AG10803 (cell line): ENCODE data around the gene PYDC2.
A peak's percentile ranks its signal among the peaks of the same experiment; 100 is the strongest.

ENCODE experiments used
- DNase-seq: peaks from one replicate; pipeline ENCODE4 v3.0.0; 2010; ENCODE audit warnings: low read depth
- H3K4me3 ChIP-seq: 2 replicates; pipeline ENCODE4 v1.5.1; 2011; ENCODE audit warnings: mild to moderate bottlenecking, low read length, control low read depth
- TF ChIP-seq, protein P1 (sequence below): conservative IDR thresholded peaks from 2 replicates; pipeline ENCODE4 v1.5.1; 2011; ENCODE audit warnings: mild to moderate bottlenecking, low read length, control low read depth, inconsistent platforms

The PYDC2 gene

DNA sequence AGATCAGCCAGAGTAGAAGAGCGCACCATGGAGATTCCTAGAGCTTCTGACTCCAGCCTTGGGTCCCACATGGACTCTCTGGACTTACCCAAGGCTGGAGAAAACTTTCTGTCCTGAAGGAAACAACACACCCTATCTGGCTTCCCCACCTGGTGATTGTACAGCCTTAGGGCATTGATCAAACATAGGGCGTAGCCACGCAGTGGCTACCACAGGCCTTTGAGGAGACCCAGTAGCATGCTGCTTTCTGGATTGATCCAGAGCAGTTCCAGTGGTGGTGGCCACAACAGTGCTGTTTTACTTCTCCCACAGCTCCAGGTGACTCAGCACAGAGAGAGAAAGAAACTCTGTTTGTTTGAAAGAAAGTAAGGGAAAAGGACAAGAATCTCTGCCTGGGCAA, 23.5 kb downstream of the PYDC2 start:
- no peak for DNase-seq
- H3K4me3 ChIP-seq: no peak overlapping the region
- TF ChIP-seq, protein P1, sequence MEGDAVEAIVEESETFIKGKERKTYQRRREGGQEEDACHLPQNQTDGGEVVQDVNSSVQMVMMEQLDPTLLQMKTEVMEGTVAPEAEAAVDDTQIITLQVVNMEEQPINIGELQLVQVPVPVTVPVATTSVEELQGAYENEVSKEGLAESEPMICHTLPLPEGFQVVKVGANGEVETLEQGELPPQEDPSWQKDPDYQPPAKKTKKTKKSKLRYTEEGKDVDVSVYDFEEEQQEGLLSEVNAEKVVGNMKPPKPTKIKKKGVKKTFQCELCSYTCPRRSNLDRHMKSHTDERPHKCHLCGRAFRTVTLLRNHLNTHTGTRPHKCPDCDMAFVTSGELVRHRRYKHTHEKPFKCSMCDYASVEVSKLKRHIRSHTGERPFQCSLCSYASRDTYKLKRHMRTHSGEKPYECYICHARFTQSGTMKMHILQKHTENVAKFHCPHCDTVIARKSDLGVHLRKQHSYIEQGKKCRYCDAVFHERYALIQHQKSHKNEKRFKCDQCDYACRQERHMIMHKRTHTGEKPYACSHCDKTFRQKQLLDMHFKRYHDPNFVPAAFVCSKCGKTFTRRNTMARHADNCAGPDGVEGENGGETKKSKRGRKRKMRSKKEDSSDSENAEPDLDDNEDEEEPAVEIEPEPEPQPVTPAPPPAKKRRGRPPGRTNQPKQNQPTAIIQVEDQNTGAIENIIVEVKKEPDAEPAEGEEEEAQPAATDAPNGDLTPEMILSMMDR: no peak

DNA sequence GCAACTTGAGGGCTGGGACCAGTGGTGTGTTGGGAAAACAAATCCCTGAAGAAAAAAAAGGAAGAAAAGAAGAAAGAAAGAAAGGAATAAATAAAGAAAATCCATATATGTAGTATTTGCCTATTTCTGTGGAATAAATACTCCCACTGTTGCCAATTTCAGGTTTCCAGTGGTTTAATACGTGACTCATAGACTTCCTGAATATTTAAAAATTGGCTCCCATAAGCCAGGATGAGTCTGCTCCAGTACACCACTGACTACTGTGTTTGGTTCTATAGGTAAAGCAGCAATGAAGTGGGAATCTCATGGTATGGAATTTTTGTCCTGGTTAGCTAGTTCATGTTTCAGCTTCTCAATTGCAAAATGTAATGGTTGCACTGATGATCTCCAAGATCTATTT, 31.6 kb downstream of the PYDC2 start:
- no peak overlapping the region for H3K4me3 ChIP-seq
- DNase-seq: no peak
- TF ChIP-seq, protein P1: no peak

DNA sequence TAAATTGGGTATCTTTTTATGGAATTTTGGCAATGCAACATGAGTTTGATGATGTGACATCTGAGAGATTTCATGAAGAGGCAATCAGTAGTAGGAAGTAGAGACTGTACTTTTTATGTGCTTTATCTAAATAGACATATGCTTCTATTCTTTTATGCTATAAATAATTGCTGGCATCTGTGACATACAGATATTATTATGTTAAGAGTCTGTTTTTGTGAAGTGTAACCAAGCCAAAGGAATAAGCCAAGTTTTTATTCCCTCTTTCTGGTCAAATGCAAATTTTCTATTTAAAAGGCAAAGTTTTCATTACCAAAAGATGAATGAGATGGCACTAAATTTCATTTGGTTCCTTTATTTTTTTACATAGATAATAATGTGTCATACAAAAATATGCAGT, 32.4 kb downstream of the PYDC2 start:
- no peak overlapping the region for H3K4me3 ChIP-seq
- TF ChIP-seq, protein P1: no peak
- no peak for DNase-seq

DNA sequence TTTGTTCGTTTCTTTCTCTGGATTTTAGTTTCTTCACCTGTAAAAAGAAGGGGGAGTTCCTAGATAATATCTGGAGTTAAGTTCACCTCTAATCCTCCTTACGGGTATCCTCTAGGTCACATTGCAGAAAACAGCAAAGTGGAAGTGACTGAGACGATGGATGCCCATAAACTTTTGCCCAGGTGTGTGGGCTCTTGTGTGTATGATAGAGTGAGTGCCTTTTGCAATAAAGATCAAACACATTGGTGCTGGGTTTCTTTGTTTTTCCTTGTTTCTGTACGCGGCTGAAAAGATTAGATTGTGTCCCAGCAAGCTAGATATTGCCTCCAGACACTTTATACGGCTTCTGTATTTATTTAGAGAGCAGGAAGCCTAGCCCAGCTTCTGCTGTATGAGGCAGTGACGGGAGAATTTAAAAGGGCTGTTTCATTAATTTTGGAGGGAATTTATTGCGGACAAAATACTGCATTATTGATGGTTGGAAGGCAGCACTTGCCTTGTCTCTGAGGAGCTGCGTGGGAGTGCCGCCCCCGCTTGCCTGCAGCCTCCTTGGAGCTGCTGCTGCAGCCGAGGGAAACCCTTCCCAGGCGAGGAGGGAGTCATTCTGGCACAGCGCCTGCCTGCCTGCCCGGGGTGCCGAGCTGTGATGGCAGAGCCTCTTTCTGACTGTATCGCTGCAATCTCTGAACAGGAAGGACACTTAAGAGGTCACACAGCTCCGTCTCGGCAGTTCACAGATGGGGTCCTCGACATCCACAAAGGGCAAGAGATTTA, 38.5 kb downstream of the PYDC2 start:
- H3K4me3 ChIP-seq: no peak overlapping the region; the same call in 1 of the 2 replicates
- peak; percentile 5 for DNase-seq
- TF ChIP-seq, protein P1: no peak

DNA sequence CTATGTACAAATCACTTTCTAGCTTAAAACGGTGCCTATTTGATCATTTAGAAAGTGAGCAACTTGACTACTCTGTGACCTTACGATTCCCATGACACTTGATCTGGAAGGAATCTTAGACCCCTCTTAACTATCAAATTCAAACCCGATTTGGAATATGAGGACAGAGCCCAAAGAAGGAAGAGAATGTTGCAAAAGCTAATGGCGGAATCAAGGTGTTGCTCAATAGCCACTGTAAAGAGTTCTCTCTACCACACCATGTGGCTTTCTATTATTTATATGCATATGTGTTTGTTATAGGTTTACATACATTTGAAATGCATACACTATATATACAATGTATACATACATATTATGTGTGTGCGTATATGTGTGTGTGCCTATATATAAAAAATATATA, 39.9 kb downstream of the PYDC2 start:
- no peak for DNase-seq
- TF ChIP-seq, protein P1: no peak

DNA sequence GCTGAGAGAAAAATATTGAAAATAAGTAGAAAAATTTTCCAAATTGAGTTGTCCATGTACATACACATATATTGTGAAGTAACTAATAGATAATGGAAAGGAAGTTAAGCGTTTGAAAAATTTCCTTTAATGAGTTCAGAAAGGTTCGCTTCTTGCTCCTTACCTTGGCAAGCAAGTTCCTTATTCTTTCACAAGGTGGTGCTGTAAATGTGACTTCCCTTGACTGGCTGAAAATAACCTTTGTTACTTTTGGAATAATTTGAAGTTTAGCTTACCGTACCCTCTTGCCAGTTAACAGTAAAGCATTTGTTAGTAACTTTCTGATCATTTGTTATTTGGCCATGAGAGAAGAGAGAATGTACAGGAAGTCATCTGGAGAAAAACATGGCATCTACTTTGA, 41.6 kb downstream of the PYDC2 start:
- DNase-seq: no peak
- TF ChIP-seq, protein P1: no peak

More for the DNA sequence above, 39.9 kb downstream of the PYDC2 start:
- H3K4me3 ChIP-seq: no peak overlapping the region

DNA sequence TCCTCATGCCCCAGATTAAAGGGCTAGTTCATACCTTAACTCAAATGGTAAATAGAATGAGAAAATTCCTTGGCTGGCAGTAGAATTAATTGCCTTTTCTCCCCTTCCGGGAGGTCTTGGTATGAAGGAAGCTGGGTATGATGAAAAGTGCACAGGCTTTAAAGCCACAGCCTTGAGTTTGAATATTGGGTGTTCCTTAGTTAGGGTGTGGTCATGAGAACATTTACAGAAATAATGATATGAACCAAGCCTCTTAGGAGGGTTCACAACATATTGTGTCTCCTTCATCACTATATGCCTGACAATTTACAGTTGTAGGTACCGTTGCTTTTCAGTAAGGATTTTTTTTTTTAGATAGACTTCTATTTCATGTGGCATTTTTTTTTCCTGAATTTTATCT, 48.1 kb downstream of the PYDC2 start:
- H3K4me3 ChIP-seq: no peak overlapping the region
- TF ChIP-seq, protein P1: no peak
- DNase-seq: no peak

More for the DNA sequence above, 41.6 kb downstream of the PYDC2 start:
- no peak overlapping the region for H3K4me3 ChIP-seq
